ENCODE data around the gene ROBO1.

- no peak for TF ChIP-seq EZH2 (IDR thresholded peaks at IDR 0.05)
- no peak for TF ChIP-seq POLR2AphosphoS5 (IDR thresholded peaks at IDR 0.05; ENCODE audit: borderline replicate concordance, low read depth, low read length)
Measured at GRCh38 chr3:79514069-79514468, 253.7 kb downstream of the ROBO1 start.

Data from SK-N-MC (cell line).